Pancreas (tissue), 10 donors: ENCODE results near the gene SNED1. TPM values are rescaled to one million over a fixed set of nuclear protein-coding genes. Genes with fewer than 3 reads are reported as not detected.

Source experiments
- ATAC-seq, 4 donors: fragments of 200-7000 bp; cut with Tn5 transposase; one replicate each; pipeline versions ENCODE4 v1.8.0 to v1.9.1; 2020; ENCODE audit warnings: mild to moderate bottlenecking in 4 of 4, moderate library complexity in 4 of 4
- DNase-seq, 6 donors: peaks; one replicate each; pipeline ENCODE4 v3.0.0-alpha.2; 2020
- FAIRE-seq: peaks from 2 replicates; lab custom pipeline; 2012; peaks lifted over from hg19 to GRCh38; lab: Jason Lieb, UNC
- H3K27ac ChIP-seq, 4 donors: fragments of 200-600 bp; sonication (generic); 1 replicate in 3 of 4; 2 replicates in 1 of 4; pipeline versions ENCODE4 v1.5.0 to v1.8.0; 2020
- H3K27me3 ChIP-seq, 4 donors: fragments of 200-600 bp; one replicate each; pipeline ENCODE4 v1.8.0; 2021
- H3K36me3 ChIP-seq, 3 donors: fragments of 200-600 bp; sonication (generic) in 1 of 3; one replicate each; pipeline versions ENCODE4 v1.5.0 to v1.8.0; 2020 to 2021
- H3K4me1 ChIP-seq, 3 donors: fragments of 200-600 bp; one replicate each; pipeline ENCODE4 v1.8.0; 2021
- H3K4me3 ChIP-seq, 4 donors: fragments of 200-600 bp; sonication (generic) in 2 of 4; one replicate each; pipeline versions ENCODE4 v1.5.0 to v1.8.0; 2020 to 2021
- H3K9me3 ChIP-seq, 4 donors: fragments of 200-600 bp; one replicate each; pipeline ENCODE4 v1.8.0; 2021
- CTCF ChIP-seq, 4 donors: fragments of 200-600 bp; sonication (generic) in 3 of 4; IDR thresholded peaks; one replicate each; pipeline versions ENCODE4 v1.5.0 to v1.8.0; 2021; ENCODE audit warnings: antibody characterized with exemption in 4 of 4
- WGBS, 2 donors: extraction: QIAGEN DNeasy Blood & Tissue Kit; methylation state at CpG; one replicate each; pipeline ENCODE4 v1.1.7; 2013; 5-methylcytosine and 5-hydroxymethylcytosine counted together
- intact Hi-C, 3 donors: fragments of 100-400 bp; cut with DNase I; formaldehyde crosslinking; loops; one replicate each; pipeline versions ENCODE4 v1.11.1 to v1.14.2; 2022
- polyA plus RNA-seq, 2 donors: library from polyadenylated mRNA; stranded (reverse); fragments of 200-250 nt; gene quantifications; one replicate each; pipeline ENCODE4 v1.2.3, GENCODE V29; 2013
- total RNA-seq, 6 donors: library from RNA; stranded (reverse); fragmentation: NEBNext Ultra II Directional in 4 of 6; extraction: Animal tissue kit (Norgen Biotek cat#: 25700) in 4 of 6; gene quantifications; one replicate each; pipeline versions ENCODE4 v1.2.1 to v1.2.4, GENCODE V29; 2021 to 2023
- donor health status: healthy with polysubstance abuse.
- donor health status: DM: no; HTN: no; CAD: no; lungs with moderate emphysema.
- donor health status: DM: no; HTN: no; CAD: no.
- donor health status: control.
- donor health status: control.
- donor health status: Bipolar disorder and iron deficiency.
- donor health status: DM: yes; HTN: yes; CAD: no.
- donor health status: DM: no; HTN: no; CAD: no.
- donor health status: DM: no; HTN: no; CAD: no.
- donor health status: DM: yes; HTN: yes; CAD: no.

Gene SNED1
- total and polyA plus RNA-seq, 8 donors: 6.6 to 19.2 (median 10.0) TPM

- peaks cover 0 to 3% (median 0%) of the 10 kb centered on the region in 3 donors for H3K4me1 ChIP-seq
- no peaks in the 10 kb centered on the region for H3K36me3 ChIP-seq
- H3K9me3 ChIP-seq: no peaks in the 10 kb centered on the region
- H3K27me3 ChIP-seq: no peaks in the 10 kb centered on the region
- FAIRE-seq (no peak), ATAC-seq (no peak), DNase-seq (peak in 3 of 6 donors; percentile 8 to 43 (median 12))
- no peak overlapping the region for H3K4me3 ChIP-seq
- WGBS, 2 donors: 74 to 79% methylated on average over 16 of the region's 16 CpGs
- intact Hi-C loops: no loop called here
- H3K27ac ChIP-seq: no peak overlapping the region
- no peak for TF ChIP-seq CTCF (IDR thresholded peaks at IDR 0.05)
Observed at GRCh38 chr2:240956171-240956934, 42.1 kb upstream of the SNED1 start.

DNA sequence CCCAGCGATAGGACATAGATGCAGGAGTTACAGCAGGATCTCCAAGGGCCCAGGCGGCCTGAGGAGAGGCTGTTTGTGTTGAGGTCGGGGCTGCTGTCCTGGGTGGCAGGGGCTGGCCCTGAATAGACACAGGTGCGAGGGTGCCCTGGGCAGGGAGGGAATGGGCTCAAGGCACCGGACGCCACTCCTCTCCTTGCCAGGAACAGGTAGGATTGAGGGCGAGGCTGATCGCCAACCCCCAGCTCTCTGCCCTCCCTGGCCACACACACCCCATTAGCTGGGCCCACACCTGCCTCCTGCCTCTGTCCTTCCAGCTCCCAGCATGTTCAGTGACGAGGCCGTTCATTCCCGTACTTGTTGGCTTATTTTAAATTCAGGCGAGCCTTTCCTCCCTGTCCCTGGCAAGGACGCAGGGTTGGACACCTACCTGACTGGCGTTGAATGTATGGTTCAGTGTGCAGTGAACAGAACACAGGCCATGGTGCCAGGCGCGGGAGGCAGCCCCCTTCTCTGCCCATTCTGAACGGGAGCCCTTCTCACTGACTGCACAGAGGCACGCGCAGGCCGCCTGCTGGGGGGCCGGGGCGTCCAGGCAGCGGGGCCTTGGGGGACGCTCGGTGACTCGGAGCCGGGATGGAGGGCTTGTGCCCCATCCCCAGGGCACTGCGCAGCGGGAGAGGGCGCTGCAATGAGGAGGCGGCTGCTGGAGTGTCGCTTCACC is 41.3 kb upstream of the SNED1 start:
- DNase-seq: peak in 4 of 6 donors; percentile 8 to 50 (median 32)
- H3K9me3 ChIP-seq: no peaks in the 10 kb centered on the region
- 83 to 90% methylated on average over 32 of the region's 32 CpGs for WGBS, 2 donors
- no peak overlapping the region for H3K4me3 ChIP-seq
- intact Hi-C loops: no loop called here
- TF ChIP-seq CTCF (IDR thresholded peaks at IDR 0.05): no peak
- H3K27me3 ChIP-seq: no peaks in the 10 kb centered on the region
- H3K4me1 ChIP-seq: peaks cover 0 to 3% (median 0%) of the 10 kb centered on the region in 3 donors
- H3K27ac ChIP-seq: no peak overlapping the region
- H3K36me3 ChIP-seq: no peaks in the 10 kb centered on the region
- no peak for ATAC-seq
- no peak for FAIRE-seq

GRCh38 chr2:240957656-240958365 is 40.6 kb upstream of the SNED1 start:
- TF ChIP-seq CTCF (IDR thresholded peaks at IDR 0.05): no peak
- peak in 3 of 6 donors; percentile 9 to 43 (median 42) for DNase-seq
- H3K4me3 ChIP-seq: no peak overlapping the region
- no peak for FAIRE-seq
- ATAC-seq: no peak
- intact Hi-C loops: no loop called here
- H3K27ac ChIP-seq: no peak overlapping the region
- H3K27me3 ChIP-seq: no peaks in the 10 kb centered on the region
- H3K36me3 ChIP-seq: no peaks in the 10 kb centered on the region
- H3K9me3 ChIP-seq: no peaks in the 10 kb centered on the region
- WGBS, 2 donors: 73 to 74% methylated on average over 17 of the region's 17 CpGs
- H3K4me1 ChIP-seq: peaks cover 0 to 3% (median 0%) of the 10 kb centered on the region in 3 donors

GRCh38 chr2:240958366-240959213 is 39.8 kb upstream of the SNED1 start:
- intact Hi-C loops: no loop called here
- TF ChIP-seq CTCF (IDR thresholded peaks at IDR 0.05): no peak
- no peak overlapping the region for H3K4me3 ChIP-seq
- no peaks in the 10 kb centered on the region for H3K9me3 ChIP-seq
- no peak for FAIRE-seq
- H3K36me3 ChIP-seq: no peaks in the 10 kb centered on the region
- H3K27ac ChIP-seq: no peak overlapping the region
- no peaks in the 10 kb centered on the region for H3K27me3 ChIP-seq
- DNase-seq: peak in 3 of 6 donors; percentile 14 to 62 (median 48)
- 89 to 92% methylated on average over 18 to 19 of the region's 19 CpGs for WGBS, 2 donors
- no peak for ATAC-seq
- peaks cover 0 to 3% (median 0%) of the 10 kb centered on the region in 3 donors for H3K4me1 ChIP-seq
